GM12878 (cell line): Measurements from ENCODE around the gene HOPX. TPM values are rescaled to one million over a fixed set of nuclear protein-coding genes. Genes with fewer than 3 reads are reported as not detected.

ENCODE experiments used
- ATAC-seq: fragments of 200-7000 bp; cut with Tn5 transposase; 3 replicates; pipeline ENCODE4 v1.9.1; 2020; ENCODE audit warnings: mild to moderate bottlenecking, moderate library complexity
- BruUV-seq: library from RNA; stranded (reverse); fragments of 400-500 nt; replicated peaks from 2 replicates; lab custom pipeline; 2021; lab: Mats Ljungman, UMichigan
- CTCF ChIA-PET: fragments of 300-600 bp; sonication (Branson Sonifier 250); formaldehyde crosslinking; extraction: SDS; loops from one replicate; lab custom pipeline; 2021; ENCODE audit warnings: inconsistent platforms; lab: Yijun Ruan, JAX
- POLR2A ChIA-PET: fragments of 350-600 bp; formaldehyde crosslinking; extraction: SDS; loops from one replicate; lab custom pipeline; 2021; ENCODE audit warnings: inconsistent platforms; lab: Charles Lee
- RAD21 ChIA-PET: fragments of 300-600 bp; sonication (Branson Sonifier 250); formaldehyde crosslinking; loops from one replicate; lab custom pipeline; 2023; ENCODE audit warnings: antibody characterized with exemption; ENCODE audit not compliant: unreplicated experiment; lab: Charles Lee
- SMC1A ChIA-PET: fragments of 300-600 bp; sonication (Branson Sonifier 250); formaldehyde crosslinking; loops from one replicate; lab custom pipeline; 2023; ENCODE audit not compliant: unreplicated experiment, uncharacterized antibody; lab: Charles Lee
- DNase-seq: peaks from one replicate; pipeline ENCODE4 v3.0.0-alpha.2; 2011; ENCODE audit warnings: low read depth, low spot score
- FAIRE-seq: peaks from 3 replicates; lab custom pipeline; 2011; peaks lifted over from hg19 to GRCh38; lab: Jason Lieb, UNC
- H2AFZ ChIP-seq: 2 replicates; pipeline ENCODE4 v1.6.0; 2011; ENCODE audit warnings: low read depth, low read length, control low read depth; ENCODE audit not compliant: control insufficient read depth
- H3K27ac ChIP-seq: 2 replicates; pipeline ENCODE4 v1.5.1; 2011; ENCODE audit warnings: control low read depth; ENCODE audit not compliant: control insufficient read depth, insufficient read depth
- H3K27me3 ChIP-seq, 2 experiments: replicated peaks in 1 of 2; 2 replicates each; pipeline versions ENCODE4 v1.6.0 to v1.6.1; 2011; ENCODE audit warnings: low read length in 1 of 2; ENCODE audit not compliant: control insufficient read depth in 2 of 2, insufficient read depth in 2 of 2
- H3K36me3 ChIP-seq, 2 experiments: 2 replicates each; pipeline ENCODE4 v1.5.1; 2011; ENCODE audit warnings: low read length in 1 of 2; ENCODE audit not compliant: control insufficient read depth in 2 of 2, insufficient read depth in 2 of 2
- H3K4me1 ChIP-seq: 2 replicates; pipeline ENCODE4 v1.6.1; 2011; ENCODE audit warnings: mild to moderate bottlenecking, low read length, moderate library complexity, mixed read lengths; ENCODE audit not compliant: control insufficient read depth, insufficient read depth
- H3K4me2 ChIP-seq: 2 replicates; pipeline ENCODE4 v1.6.0; 2011; ENCODE audit warnings: control low read depth; ENCODE audit not compliant: control insufficient read depth, insufficient read depth
- H3K4me3 ChIP-seq: fragments of 200-600 bp; sonication (generic); 2 replicates; pipeline ENCODE4 v1.5.1; 2016
- H3K79me2 ChIP-seq: 2 replicates; pipeline ENCODE4 v1.6.0; 2011; ENCODE audit warnings: low read length; ENCODE audit not compliant: control insufficient read depth, insufficient read depth
- H3K9ac ChIP-seq: 2 replicates; pipeline ENCODE4 v1.8.0; 2011; ENCODE audit warnings: low read length, control low read depth, mixed read lengths; ENCODE audit not compliant: control insufficient read depth, insufficient read depth
- H3K9me3 ChIP-seq: replicated peaks from 3 replicates; pipeline ENCODE4 v1.5.1; 2011; ENCODE audit warnings: mild to moderate bottlenecking, low read length; ENCODE audit not compliant: control insufficient read depth, insufficient read depth
- H4K20me1 ChIP-seq: 2 replicates; pipeline ENCODE4 v1.6.0; 2011; ENCODE audit not compliant: control insufficient read depth, insufficient read depth
- CBFB ChIP-seq: IDR thresholded peaks from 2 replicates; pipeline ENCODE4 v1.6.1; 2016; ENCODE audit warnings: antibody characterized with exemption, low read depth
- DPF2 ChIP-seq: fragments of 450-650 bp; IDR thresholded peaks from 2 replicates; pipeline ENCODE4 v1.6.1; 2017; ENCODE audit warnings: mild to moderate bottlenecking
- E4F1 ChIP-seq: fragments of 450-650 bp; IDR thresholded peaks from 2 replicates; pipeline ENCODE4 v1.6.1; 2018; ENCODE audit warnings: borderline replicate concordance, mild to moderate bottlenecking; ENCODE audit not compliant: partially characterized antibody
- EED ChIP-seq: sonication (generic); IDR thresholded peaks from 2 replicates; pipeline ENCODE4 v1.6.1; 2016; ENCODE audit warnings: antibody characterized with exemption, low read depth
- GABPA ChIP-seq: IDR thresholded peaks from 2 replicates; pipeline ENCODE4 v1.6.1; 2014; ENCODE audit warnings: antibody characterized with exemption, low read depth, mild to moderate bottlenecking, inconsistent platforms
- GATAD2B ChIP-seq: fragments of 450-650 bp; conservative IDR thresholded peaks from 2 replicates; pipeline ENCODE4 v1.6.1; 2017; ENCODE audit warnings: low read depth, mild to moderate bottlenecking, moderate library complexity
- HCFC1 ChIP-seq: fragments of 150-350 bp; IDR thresholded peaks from 2 replicates; pipeline ENCODE4 v1.6.1; 2014; ENCODE audit warnings: low read length
- HDAC6 ChIP-seq: fragments of 200-600 bp; sonication (generic); IDR thresholded peaks from one replicate; pipeline ENCODE4 v1.8.0; 2017; ENCODE audit warnings: antibody characterized with exemption; ENCODE audit not compliant: unreplicated experiment
- IKZF1 ChIP-seq: fragments of 450-650 bp; conservative IDR thresholded peaks from 2 replicates; pipeline ENCODE4 v1.6.1; 2017; ENCODE audit warnings: antibody characterized with exemption, mild to moderate bottlenecking
- MXI1 ChIP-seq: fragments of 150-350 bp; IDR thresholded peaks from 2 replicates; pipeline ENCODE4 v1.6.1; 2011; ENCODE audit warnings: low read depth, mild to moderate bottlenecking, inconsistent platforms, low read length, improper control_type of control experiment
- NFIC ChIP-seq: IDR thresholded peaks from 2 replicates; pipeline ENCODE4 v1.6.1; 2012; ENCODE audit warnings: low read depth, mild to moderate bottlenecking, inconsistent platforms, low read length, moderate library complexity
- NRF1 ChIP-seq: conservative IDR thresholded peaks from 2 replicates; pipeline ENCODE4 v1.6.1; 2011; ENCODE audit warnings: mild to moderate bottlenecking, low read depth, low read length, improper control_type of control experiment
- PAX5 ChIP-seq: IDR thresholded peaks from 2 replicates; pipeline ENCODE4 v1.6.1; 2011; ENCODE audit warnings: low read depth, low read length, borderline replicate concordance
- RAD21 ChIP-seq: IDR thresholded peaks from 2 replicates; pipeline ENCODE4 v1.6.1; 2011; ENCODE audit warnings: mild to moderate bottlenecking, low read depth, low read length, moderate library complexity; ENCODE audit not compliant: insufficient read depth
- RB1 ChIP-seq: fragments of 450-650 bp; formaldehyde crosslinking; IDR thresholded peaks from 2 replicates; pipeline ENCODE4 v1.6.1; 2017; ENCODE audit warnings: mild to moderate bottlenecking, borderline replicate concordance
- SKIL ChIP-seq: fragments of 450-650 bp; IDR thresholded peaks from 2 replicates; pipeline ENCODE4 v1.6.1; 2017; ENCODE audit warnings: mild to moderate bottlenecking, low read depth, inconsistent platforms; ENCODE audit not compliant: poor library complexity, severe bottlenecking
- SMAD5 ChIP-seq: IDR thresholded peaks from 2 replicates; pipeline ENCODE4 v1.6.1; 2016; ENCODE audit warnings: antibody characterized with exemption, low read depth
- TCF3 ChIP-seq: IDR thresholded peaks from 2 replicates; pipeline ENCODE4 v1.6.1; 2012; ENCODE audit warnings: low read depth, mild to moderate bottlenecking, low read length, borderline replicate concordance; ENCODE audit not compliant: insufficient read depth
- ZNF274 ChIP-seq: IDR thresholded peaks from one replicate; pipeline ENCODE4 v1.8.0; 2011; ENCODE audit not compliant: insufficient read length, insufficient read depth
- WGBS: methylation state at CpG from one replicate; pipeline ENCODE4 v1.1.6; 2016; ENCODE audit warnings: low lambda C conversion rate; ENCODE audit not compliant: insufficient replicate concordance, insufficient coverage; ENCODE audit errors: missing lambda C conversion rate; 5-methylcytosine and 5-hydroxymethylcytosine counted together
- in situ Hi-C: fragments of 300-500 bp; cut with MboI; formaldehyde crosslinking; loops from 9 replicates; pipeline ENCODE4 v1.14.3; 2018; ENCODE audit warnings: mixed read lengths
- intact Hi-C: fragments of 100-400 bp; cut with micrococcal nuclease; formaldehyde crosslinking; loops from one replicate; pipeline ENCODE4 v1.14.2; 2022; ENCODE audit not compliant: unreplicated experiment
- polyA plus RNA-seq, 11 experiments: library from polyadenylated mRNA; depleted of rRNA in 4 of 11; unstranded in 6 of 11; stranded (reverse) in 5 of 11; fragments of >200 nt; fragmentation: Nextera tagmentation in 4 of 11; fragmentation: Illumina TruSeq in 1 of 11; extraction: Ambion mirVana in 4 of 11; extraction: Trizol in 1 of 11; gene quantifications; 1 replicate in 1 of 11; 2 replicates in 10 of 11; pipeline versions ENCODE4 v1.2.1 to v1.2.3, GENCODE V29; 2011 to 2016; ENCODE audit warnings: inconsistent platforms in 2 of 11, missing spikeins in 2 of 11, low read depth in 1 of 11
- total RNA-seq, 4 experiments: library from RNA; depleted of rRNA in 3 of 4; stranded (reverse); fragments of >200 nt in 3 of 4; fragmentation: Illumina TruSeq in 1 of 4; extraction: Trizol in 1 of 4; gene quantifications; 2 replicates each; pipeline versions ENCODE4 v1.2.1 to v1.2.3, GENCODE V29; 2013 to 2021

HOPX gene
- total and polyA plus RNA-seq, 10 of the 15 experiments (the other 5 are each of a cell fraction or from before 2014, with no cell fraction given), result 0.11 to 0.40 (median 0.23) TPM; not detected in 4

- SMC1A ChIA-PET, result interaction anchor here (0.8 kb wide), 1 partner anchor 13 kb away, joined by 4 read pairs; no protein-coding TSS in a partner anchor
- Histone ChIP-seq H3K79me2 (no peaks in the 10 kb centered on the region), H3K4me1 (no peaks in the 10 kb centered on the region; the same call in 1 of the 2 replicates), H3K36me3 (no peaks in the 10 kb centered on the region), H3K27me3 (peaks cover 5 to 28% of the 10 kb centered on the region in 2 experiments; a peak in 3 of 4 replicates), H3K4me2 (no peak overlapping the region), H2AFZ (no peak overlapping the region), H3K4me3 (no peak overlapping the region), H4K20me1 (no peaks in the 10 kb centered on the region), H3K27ac (no peak overlapping the region), H3K9me3 (no peaks in the 10 kb centered on the region), H3K9ac (no peak overlapping the region)
- FAIRE-seq (no peak), DNase-seq (no peak), ATAC-seq (no peak)
- in situ Hi-C loops (no loop called here), intact Hi-C loops (no loop called here)
- POLR2A ChIA-PET, result no interaction called here
- CTCF ChIA-PET, result interaction anchor here (1.0 kb wide), 1 partner anchor 12 kb away, joined by 4 read pairs; no protein-coding TSS in a partner anchor
- BruUV-seq, result no TSS peak
- TF ChIP-seq GABPA, result no peak
- no peak for TF ChIP-seq HDAC6
- no peak for TF ChIP-seq RAD21
- no peak for TF ChIP-seq IKZF1
- no peak for TF ChIP-seq HCFC1
- no peak for TF ChIP-seq DPF2
- TF ChIP-seq PAX5, result no peak
- no peak for TF ChIP-seq MXI1
- TF ChIP-seq GATAD2B, result no peak
- no peak for TF ChIP-seq ZNF274
- TF ChIP-seq SMAD5, result no peak
- TF ChIP-seq CBFB, result no peak
- no peak for TF ChIP-seq RB1
- TF ChIP-seq NRF1, result no peak
- TF ChIP-seq TCF3, result no peak
- no peak for TF ChIP-seq SKIL
- no peak for TF ChIP-seq EED
- no peak for TF ChIP-seq NFIC
- no peak for TF ChIP-seq E4F1
- RAD21 ChIA-PET, result interaction anchor here (1.9 kb wide), 1 partner anchor 178 kb away, joined by 4 read pairs; no protein-coding TSS in a partner anchor
- 51% methylated on average over 3 of the region's 3 CpGs for WGBS
Observed at GRCh38 chr4:56658528-56658927, 22.6 kb downstream of the HOPX start.
